HepG2 (cell line): ENCODE results near the gene ZNF853. TPM values are rescaled to one million over a fixed set of nuclear protein-coding genes. Genes with fewer than 3 reads are reported as not detected.

Source experiments
- CREB1 ChIP-seq, 2 experiments: fragments of 450-650 bp in 1 of 2; IDR thresholded peaks; 2 replicates each; pipeline ENCODE4 v1.6.1; 2016 to 2017; ENCODE audit warnings: control low read depth in 1 of 2, mild to moderate bottlenecking in 1 of 2, missing compliant biosample characterization in 1 of 2, missing genetic modification characterization in 1 of 2
- GATAD1 ChIP-seq: IDR thresholded peaks from 2 replicates; pipeline ENCODE4 v1.6.1; 2016; ENCODE audit warnings: missing genetic modification reagents, missing compliant biosample characterization
- ISX ChIP-seq: sonication (generic); formaldehyde crosslinking; conservative IDR thresholded peaks from 2 replicates; pipeline ENCODE4 v1.5.0; 2020; ENCODE audit warnings: missing genetic modification reagents
- KAT2B ChIP-seq: fragments of 150-350 bp; IDR thresholded peaks from 2 replicates; pipeline ENCODE4 v1.6.1; 2014; ENCODE audit warnings: low read depth, low read length, borderline replicate concordance
- KDM2A ChIP-seq: sonication (generic); formaldehyde crosslinking; IDR thresholded peaks from 2 replicates; pipeline ENCODE4 v1.4.0; 2020; ENCODE audit warnings: low read depth, missing genetic modification reagents, borderline replicate concordance
- LCORL ChIP-seq, 2 experiments: fragments of 450-650 bp in 1 of 2; sonication (generic) in 1 of 2; formaldehyde crosslinking in 1 of 2; IDR thresholded peaks; 2 replicates each; pipeline versions ENCODE4 v1.5.0 to v1.6.1; 2017 to 2020; ENCODE audit warnings: antibody characterized with exemption in 1 of 2, missing genetic modification reagents in 1 of 2
- MAFK ChIP-seq, 2 experiments: IDR thresholded peaks in 1 of 2; conservative IDR thresholded peaks in 1 of 2; 2 replicates each; pipeline ENCODE4 v1.6.1; 2011; ENCODE audit warnings: improper control_type of control experiment in 2 of 2, low read length in 2 of 2
- NCOA5 ChIP-seq: sonication (generic); formaldehyde crosslinking; IDR thresholded peaks from 2 replicates; pipeline ENCODE4 v1.4.0; 2020; ENCODE audit warnings: missing genetic modification reagents
- RFX3 ChIP-seq: IDR thresholded peaks from 2 replicates; pipeline ENCODE4 v1.6.1; 2016; ENCODE audit warnings: missing biosample characterization, missing genetic modification reagents
- SIX4 ChIP-seq: sonication (generic); formaldehyde crosslinking; IDR thresholded peaks from 2 replicates; pipeline ENCODE4 v1.4.0; 2020; ENCODE audit warnings: missing genetic modification reagents
- TARDBP ChIP-seq: sonication (generic); formaldehyde crosslinking; IDR thresholded peaks from 2 replicates; pipeline ENCODE4 v1.8.0; 2022; ENCODE audit warnings: mild to moderate bottlenecking, missing genetic modification reagents
- WIZ ChIP-seq: sonication (generic); formaldehyde crosslinking; IDR thresholded peaks from 2 replicates; pipeline ENCODE4 v1.5.1; 2020; ENCODE audit warnings: mild to moderate bottlenecking, missing genetic modification reagents
- ZNF10 ChIP-seq: sonication (generic); formaldehyde crosslinking; IDR thresholded peaks from 2 replicates; pipeline ENCODE4 v1.4.0; 2020; ENCODE audit warnings: mild to moderate bottlenecking, low read depth, missing genetic modification reagents, borderline replicate concordance
- ZNF501 ChIP-seq: sonication (generic); formaldehyde crosslinking; IDR thresholded peaks from 2 replicates; pipeline ENCODE4 v1.5.1; 2020; ENCODE audit warnings: mild to moderate bottlenecking, moderate library complexity, missing genetic modification reagents
- ZNF530 ChIP-seq: sonication (generic); formaldehyde crosslinking; IDR thresholded peaks from 2 replicates; pipeline ENCODE4 v1.5.0; 2020; ENCODE audit warnings: low read depth, mild to moderate bottlenecking, missing genetic modification reagents
- polyA plus RNA-seq, 8 experiments: library from polyadenylated mRNA; depleted of rRNA in 3 of 8; stranded (reverse) in 7 of 8; unstranded in 1 of 8; fragments of >200 nt; fragmentation: Illumina TruSeq in 4 of 8; extraction: Trizol in 4 of 8; gene quantifications; 2 replicates each; pipeline versions ENCODE4 v1.2.1 to v1.2.3, GENCODE V29; 2011 to 2016; ENCODE audit warnings: low read depth in 4 of 8, missing spikeins in 1 of 8, mixed read lengths in 1 of 8; ENCODE audit not compliant: insufficient read depth in 1 of 8
- total RNA-seq, 5 experiments: library from RNA; depleted of rRNA; stranded (reverse); fragments of >200 nt; fragmentation: Illumina TruSeq; extraction: Trizol; gene quantifications; 2 replicates each; pipeline ENCODE4 v1.2.3, GENCODE V29; 2016; ENCODE audit warnings: low read depth in 1 of 5
- TF ChIP-seq, protein P1 (sequence below): sonication (generic); formaldehyde crosslinking; IDR thresholded peaks from 2 replicates; pipeline ENCODE4 v1.4.0; 2020; ENCODE audit warnings: missing genetic modification reagents, borderline replicate concordance
- TF ChIP-seq, protein P2 (sequence below): sonication (generic); formaldehyde crosslinking; IDR thresholded peaks from 2 replicates; pipeline ENCODE4 v1.8.1; 2023; ENCODE audit warnings: missing genetic modification reagents, mild to moderate bottlenecking, borderline replicate concordance
- TF ChIP-seq, protein P3 (sequence below): sonication (generic); formaldehyde crosslinking; IDR thresholded peaks from 2 replicates; pipeline ENCODE4 v1.4.0; 2020; ENCODE audit warnings: missing genetic modification reagents, borderline replicate concordance
- TF ChIP-seq, protein P4 (sequence below): sonication (generic); formaldehyde crosslinking; IDR thresholded peaks from 2 replicates; pipeline ENCODE4 v1.5.1; 2020; ENCODE audit warnings: missing genetic modification reagents, mild to moderate bottlenecking, borderline replicate concordance

Gene ZNF853
- total and polyA plus RNA-seq, 2 of the 13 experiments (the other 11 are each of a cell fraction or from before 2014, with no cell fraction given): 2.1 to 6.2 TPM

DNA sequence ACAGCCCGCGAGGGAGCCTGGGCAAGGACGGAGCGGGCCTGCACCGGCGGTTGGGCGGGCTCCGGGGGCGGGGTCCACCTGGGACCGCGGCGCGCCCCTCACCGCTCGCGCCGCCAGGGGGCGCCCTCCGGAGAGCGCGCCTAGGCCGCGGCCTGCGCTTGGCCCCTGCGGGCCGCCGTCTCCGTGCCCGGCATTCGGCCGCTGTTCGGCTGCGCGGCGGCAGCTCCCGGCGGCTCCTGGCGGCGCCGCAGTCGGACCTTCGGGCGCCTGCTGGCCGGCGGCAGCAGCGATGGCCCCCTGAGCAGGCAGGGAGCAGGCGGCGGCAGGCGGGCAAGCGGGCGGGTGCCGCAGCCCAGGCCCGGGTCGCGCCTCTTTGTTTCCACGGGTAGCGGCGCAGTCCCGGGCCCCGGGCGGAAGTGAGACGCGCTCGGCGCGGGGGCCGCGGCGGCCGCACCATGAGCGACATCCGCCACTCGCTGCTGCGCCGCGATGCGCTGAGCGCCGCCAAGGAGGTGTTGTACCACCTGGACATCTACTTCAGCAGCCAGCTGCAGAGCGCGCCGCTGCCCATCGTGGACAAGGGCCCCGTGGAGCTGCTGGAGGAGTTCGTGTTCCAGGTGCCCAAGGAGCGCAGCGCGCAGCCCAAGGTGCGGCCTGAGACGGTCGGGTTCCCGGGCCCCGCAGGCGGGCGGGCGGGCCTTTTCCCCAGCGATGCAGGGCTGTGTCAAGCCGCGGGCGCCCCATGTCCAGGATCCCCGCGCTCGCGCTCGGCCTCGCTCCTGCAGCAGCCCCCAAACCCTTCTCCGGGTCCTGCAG is 25.4 kb upstream of the ZNF853 start, which contains the start of gene INTS15 (continued):
- TF ChIP-seq, protein P1, sequence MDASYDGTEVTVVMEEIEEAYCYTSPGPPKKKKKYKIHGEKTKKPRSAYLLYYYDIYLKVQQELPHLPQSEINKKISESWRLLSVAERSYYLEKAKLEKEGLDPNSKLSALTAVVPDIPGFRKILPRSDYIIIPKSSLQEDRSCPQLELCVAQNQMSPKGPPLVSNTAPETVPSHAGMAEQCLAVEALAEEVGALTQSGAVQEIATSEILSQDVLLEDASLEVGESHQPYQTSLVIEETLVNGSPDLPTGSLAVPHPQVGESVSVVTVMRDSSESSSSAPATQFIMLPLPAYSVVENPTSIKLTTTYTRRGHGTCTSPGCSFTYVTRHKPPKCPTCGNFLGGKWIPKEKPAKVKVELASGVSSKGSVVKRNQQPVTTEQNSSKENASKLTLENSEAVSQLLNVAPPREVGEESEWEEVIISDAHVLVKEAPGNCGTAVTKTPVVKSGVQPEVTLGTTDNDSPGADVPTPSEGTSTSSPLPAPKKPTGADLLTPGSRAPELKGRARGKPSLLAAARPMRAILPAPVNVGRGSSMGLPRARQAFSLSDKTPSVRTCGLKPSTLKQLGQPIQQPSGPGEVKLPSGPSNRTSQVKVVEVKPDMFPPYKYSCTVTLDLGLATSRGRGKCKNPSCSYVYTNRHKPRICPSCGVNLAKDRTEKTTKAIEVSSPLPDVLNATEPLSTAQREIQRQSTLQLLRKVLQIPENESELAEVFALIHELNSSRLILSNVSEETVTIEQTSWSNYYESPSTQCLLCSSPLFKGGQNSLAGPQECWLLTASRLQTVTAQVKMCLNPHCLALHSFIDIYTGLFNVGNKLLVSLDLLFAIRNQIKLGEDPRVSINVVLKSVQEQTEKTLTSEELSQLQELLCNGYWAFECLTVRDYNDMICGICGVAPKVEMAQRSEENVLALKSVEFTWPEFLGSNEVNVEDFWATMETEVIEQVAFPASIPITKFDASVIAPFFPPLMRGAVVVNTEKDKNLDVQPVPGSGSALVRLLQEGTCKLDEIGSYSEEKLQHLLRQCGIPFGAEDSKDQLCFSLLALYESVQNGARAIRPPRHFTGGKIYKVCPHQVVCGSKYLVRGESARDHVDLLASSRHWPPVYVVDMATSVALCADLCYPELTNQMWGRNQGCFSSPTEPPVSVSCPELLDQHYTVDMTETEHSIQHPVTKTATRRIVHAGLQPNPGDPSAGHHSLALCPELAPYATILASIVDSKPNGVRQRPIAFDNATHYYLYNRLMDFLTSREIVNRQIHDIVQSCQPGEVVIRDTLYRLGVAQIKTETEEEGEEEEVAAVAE (CRISPR knock-in tag): no peak
- TF ChIP-seq LCORL (IDR thresholded peaks at IDR 0.05): no peak
- no peak for TF ChIP-seq LCORL (CRISPR knock-in tag; IDR thresholded peaks at IDR 0.05)
- TF ChIP-seq TARDBP (CRISPR knock-in tag): peak; percentile 51; the same call in 1 of the 2 replicates
- TF ChIP-seq RFX3 (CRISPR knock-in tag): no peak
- no peak; the same call in 1 of the 2 replicates for TF ChIP-seq ZNF501 (CRISPR knock-in tag)
- TF ChIP-seq, protein P2, sequence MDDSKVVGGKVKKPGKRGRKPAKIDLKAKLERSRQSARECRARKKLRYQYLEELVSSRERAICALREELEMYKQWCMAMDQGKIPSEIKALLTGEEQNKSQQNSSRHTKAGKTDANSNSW (CRISPR knock-in tag): no peak
- no peak for TF ChIP-seq SIX4 (CRISPR knock-in tag)
- TF ChIP-seq NCOA5: no peak
- TF ChIP-seq KAT2B: no peak
- TF ChIP-seq, protein P3, sequence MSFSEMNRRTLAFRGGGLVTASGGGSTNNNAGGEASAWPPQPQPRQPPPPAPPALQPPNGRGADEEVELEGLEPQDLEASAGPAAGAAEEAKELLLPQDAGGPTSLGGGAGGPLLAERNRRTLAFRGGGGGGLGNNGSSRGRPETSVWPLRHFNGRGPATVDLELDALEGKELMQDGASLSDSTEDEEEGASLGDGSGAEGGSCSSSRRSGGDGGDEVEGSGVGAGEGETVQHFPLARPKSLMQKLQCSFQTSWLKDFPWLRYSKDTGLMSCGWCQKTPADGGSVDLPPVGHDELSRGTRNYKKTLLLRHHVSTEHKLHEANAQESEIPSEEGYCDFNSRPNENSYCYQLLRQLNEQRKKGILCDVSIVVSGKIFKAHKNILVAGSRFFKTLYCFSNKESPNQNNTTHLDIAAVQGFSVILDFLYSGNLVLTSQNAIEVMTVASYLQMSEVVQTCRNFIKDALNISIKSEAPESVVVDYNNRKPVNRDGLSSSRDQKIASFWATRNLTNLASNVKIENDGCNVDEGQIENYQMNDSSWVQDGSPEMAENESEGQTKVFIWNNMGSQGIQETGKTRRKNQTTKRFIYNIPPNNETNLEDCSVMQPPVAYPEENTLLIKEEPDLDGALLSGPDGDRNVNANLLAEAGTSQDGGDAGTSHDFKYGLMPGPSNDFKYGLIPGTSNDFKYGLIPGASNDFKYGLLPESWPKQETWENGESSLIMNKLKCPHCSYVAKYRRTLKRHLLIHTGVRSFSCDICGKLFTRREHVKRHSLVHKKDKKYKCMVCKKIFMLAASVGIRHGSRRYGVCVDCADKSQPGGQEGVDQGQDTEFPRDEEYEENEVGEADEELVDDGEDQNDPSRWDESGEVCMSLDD (CRISPR knock-in tag): peak; percentile 23; the same call in 1 of the 2 replicates
- TF ChIP-seq, protein P4, sequence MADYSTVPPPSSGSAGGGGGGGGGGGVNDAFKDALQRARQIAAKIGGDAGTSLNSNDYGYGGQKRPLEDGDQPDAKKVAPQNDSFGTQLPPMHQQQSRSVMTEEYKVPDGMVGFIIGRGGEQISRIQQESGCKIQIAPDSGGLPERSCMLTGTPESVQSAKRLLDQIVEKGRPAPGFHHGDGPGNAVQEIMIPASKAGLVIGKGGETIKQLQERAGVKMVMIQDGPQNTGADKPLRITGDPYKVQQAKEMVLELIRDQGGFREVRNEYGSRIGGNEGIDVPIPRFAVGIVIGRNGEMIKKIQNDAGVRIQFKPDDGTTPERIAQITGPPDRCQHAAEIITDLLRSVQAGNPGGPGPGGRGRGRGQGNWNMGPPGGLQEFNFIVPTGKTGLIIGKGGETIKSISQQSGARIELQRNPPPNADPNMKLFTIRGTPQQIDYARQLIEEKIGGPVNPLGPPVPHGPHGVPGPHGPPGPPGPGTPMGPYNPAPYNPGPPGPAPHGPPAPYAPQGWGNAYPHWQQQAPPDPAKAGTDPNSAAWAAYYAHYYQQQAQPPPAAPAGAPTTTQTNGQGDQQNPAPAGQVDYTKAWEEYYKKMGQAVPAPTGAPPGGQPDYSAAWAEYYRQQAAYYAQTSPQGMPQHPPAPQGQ (CRISPR knock-in tag): no peak
- peak; percentile 74 for TF ChIP-seq GATAD1 (CRISPR knock-in tag)
- TF ChIP-seq WIZ: no peak
- TF ChIP-seq ISX (CRISPR knock-in tag): no peak
- TF ChIP-seq CREB1 (IDR thresholded peaks at IDR 0.05): no peak
- TF ChIP-seq CREB1 (CRISPR knock-in tag; IDR thresholded peaks at IDR 0.05): no peak
- no peak for TF ChIP-seq ZNF10 (CRISPR knock-in tag)
- peak; percentile 96 for TF ChIP-seq KDM2A (CRISPR knock-in tag)
- TF ChIP-seq MAFK (conservative IDR thresholded peaks at IDR 0.05 in 1 of 2, IDR thresholded peaks at IDR 0.05 in 1 of 2; ENCODE audit: low read length in 2 of 2): no peak
- TF ChIP-seq ZNF530: no peak
